ENCODE data around the gene CEBPE.

The CEBPE gene

GRCh38 chr14:23086565-23086964 lies 32.5 kb downstream of the CEBPE start:
- peaks cover 45% of the 10 kb centered on the region for H3K4me1 Mint-ChIP-seq
- no peaks in the 10 kb centered on the region for H3K9me3 Mint-ChIP-seq
- peak overlapping the region; percentile 41 for H3K27ac Mint-ChIP-seq
- peaks cover 21% of the 10 kb centered on the region for H3K36me3 Mint-ChIP-seq
- no peak overlapping the region for H3K4me3 Mint-ChIP-seq
- H3K27me3 Mint-ChIP-seq, result no peaks in the 10 kb centered on the region

GRCh38 chr14:23085458-23085857 lies 33.6 kb downstream of the CEBPE start:
- Mint-ChIP-seq H3K9me3 (no peaks in the 10 kb centered on the region), H3K36me3 (peaks cover 24% of the 10 kb centered on the region), H3K4me1 (peaks cover 42% of the 10 kb centered on the region), H3K4me3 (no peak overlapping the region), H3K27ac (peak overlapping the region; percentile 76), H3K27me3 (no peaks in the 10 kb centered on the region)

GRCh38 chr14:23080474-23080873 lies 38.6 kb downstream of the CEBPE start:
- H3K4me3 Mint-ChIP-seq, result no peak overlapping the region

GRCh38 chr14:23079716-23080115 lies 39.3 kb downstream of the CEBPE start:
- Mint-ChIP-seq H3K27ac (peak overlapping the region; percentile 79), H3K9me3 (no peaks in the 10 kb centered on the region), H3K4me1 (peaks cover 12% of the 10 kb centered on the region), H3K4me3 (no peak overlapping the region), H3K27me3 (no peaks in the 10 kb centered on the region), H3K36me3 (peaks cover 11% of the 10 kb centered on the region)

More at GRCh38 chr14:23080474-23080873, 38.6 kb downstream of the CEBPE start:
- H3K27ac Mint-ChIP-seq, result peak overlapping the region; percentile 52
- no peaks in the 10 kb centered on the region for H3K27me3 Mint-ChIP-seq
- H3K9me3 Mint-ChIP-seq, result no peaks in the 10 kb centered on the region
- H3K36me3 Mint-ChIP-seq, result peaks cover 11% of the 10 kb centered on the region
- peaks cover 16% of the 10 kb centered on the region for H3K4me1 Mint-ChIP-seq

- peaks cover 8% of the 10 kb centered on the region for H3K4me1 Mint-ChIP-seq
- H3K36me3 Mint-ChIP-seq, result peaks cover 11% of the 10 kb centered on the region
- no peak overlapping the region for H3K4me3 Mint-ChIP-seq
- H3K27me3 Mint-ChIP-seq, result no peaks in the 10 kb centered on the region
- no peaks in the 10 kb centered on the region for H3K9me3 Mint-ChIP-seq
- H3K27ac Mint-ChIP-seq, result no peak overlapping the region
These were observed 40.4 kb downstream of the CEBPE start for GRCh38 chr14:23078692-23079116.

- Mint-ChIP-seq H3K4me1 (peaks cover 8% of the 10 kb centered on the region), H3K4me3 (no peak overlapping the region), H3K36me3 (peaks cover 11% of the 10 kb centered on the region), H3K27me3 (no peaks in the 10 kb centered on the region), H3K9me3 (no peaks in the 10 kb centered on the region), H3K27ac (peak overlapping the region; percentile 17)
These were observed 41.1 kb downstream of the CEBPE start for GRCh38 chr14:23077962-23078361.

- Mint-ChIP-seq H3K4me3 (no peak overlapping the region), H3K27me3 (no peaks in the 10 kb centered on the region), H3K9me3 (no peaks in the 10 kb centered on the region), H3K4me1 (peaks cover 15% of the 10 kb centered on the region), H3K36me3 (peaks cover 11% of the 10 kb centered on the region), H3K27ac (no peak overlapping the region)
These were observed 42.2 kb downstream of the CEBPE start for GRCh38 chr14:23076785-23077408.

- peaks cover 29% of the 10 kb centered on the region for H3K4me1 Mint-ChIP-seq
- H3K36me3 Mint-ChIP-seq, result peaks cover 10% of the 10 kb centered on the region
- H3K27ac Mint-ChIP-seq, result no peak overlapping the region
- H3K9me3 Mint-ChIP-seq, result no peaks in the 10 kb centered on the region
- no peak overlapping the region for H3K4me3 Mint-ChIP-seq
- no peaks in the 10 kb centered on the region for H3K27me3 Mint-ChIP-seq
These were observed 44.1 kb downstream of the CEBPE start for GRCh38 chr14:23074906-23075305.

- peaks cover 10% of the 10 kb centered on the region for H3K36me3 Mint-ChIP-seq
- H3K9me3 Mint-ChIP-seq, result no peaks in the 10 kb centered on the region
- H3K4me1 Mint-ChIP-seq, result peaks cover 35% of the 10 kb centered on the region
- H3K27me3 Mint-ChIP-seq, result no peaks in the 10 kb centered on the region
- H3K27ac Mint-ChIP-seq, result peak overlapping the region; percentile 98
- H3K4me3 Mint-ChIP-seq, result peak overlapping the region; percentile 94
These were observed 47.0 kb downstream of the CEBPE start for GRCh38 chr14:23071921-23072539.

- no peaks in the 10 kb centered on the region for H3K27me3 Mint-ChIP-seq
- H3K4me1 Mint-ChIP-seq, result peaks cover 32% of the 10 kb centered on the region
- peak overlapping the region; percentile 98 for H3K27ac Mint-ChIP-seq
- peak overlapping the region; percentile 94 for H3K4me3 Mint-ChIP-seq
- H3K9me3 Mint-ChIP-seq, result no peaks in the 10 kb centered on the region
- peaks cover 10% of the 10 kb centered on the region for H3K36me3 Mint-ChIP-seq
These were observed 47.7 kb downstream of the CEBPE start for GRCh38 chr14:23071244-23071920.

- H3K27ac Mint-ChIP-seq, result peak overlapping the region; percentile 98
- peaks cover 15% of the 10 kb centered on the region for H3K36me3 Mint-ChIP-seq
- peak overlapping the region; percentile 94 for H3K4me3 Mint-ChIP-seq
- no peaks in the 10 kb centered on the region for H3K9me3 Mint-ChIP-seq
- H3K27me3 Mint-ChIP-seq, result no peaks in the 10 kb centered on the region
- peaks cover 39% of the 10 kb centered on the region for H3K4me1 Mint-ChIP-seq
These were observed 48.6 kb downstream of the CEBPE start for GRCh38 chr14:23070262-23071129.

- Mint-ChIP-seq H3K27ac (no peak overlapping the region), H3K4me1 (peaks cover 39% of the 10 kb centered on the region), H3K27me3 (no peaks in the 10 kb centered on the region), H3K9me3 (no peaks in the 10 kb centered on the region), H3K36me3 (peaks cover 15% of the 10 kb centered on the region), H3K4me3 (peak overlapping the region; percentile 71)
These were observed 49.6 kb downstream of the CEBPE start for GRCh38 chr14:23069413-23069806.

- H3K9me3 Mint-ChIP-seq, result no peaks in the 10 kb centered on the region
- peak overlapping the region; percentile 71 for H3K4me3 Mint-ChIP-seq
- H3K36me3 Mint-ChIP-seq, result peaks cover 16% of the 10 kb centered on the region
- H3K4me1 Mint-ChIP-seq, result peaks cover 39% of the 10 kb centered on the region
- no peaks in the 10 kb centered on the region for H3K27me3 Mint-ChIP-seq
- peak overlapping the region; percentile 49 for H3K27ac Mint-ChIP-seq
These were observed 50.2 kb downstream of the CEBPE start for GRCh38 chr14:23068789-23069412.

- Mint-ChIP-seq H3K9me3 (no peaks in the 10 kb centered on the region), H3K27ac (no peak overlapping the region), H3K4me3 (peak overlapping the region; percentile 71), H3K36me3 (peaks cover 19% of the 10 kb centered on the region), H3K27me3 (no peaks in the 10 kb centered on the region), H3K4me1 (peaks cover 39% of the 10 kb centered on the region)
These were observed 50.9 kb downstream of the CEBPE start for GRCh38 chr14:23067847-23068788.

All from activated naive CD4-positive, alpha-beta T cell treated with anti-CD3 and anti-CD28 coated beads, Interleukin-2, amount 50 U/mL, for 24 hours (primary cell).